ENCODE measurements around the gene NFATC2.
"Not testable (repeated sequence)": the region's sequence is repeated elsewhere in the genome, so short reads cannot be mapped to it uniquely, and the experiment has no call there.

The NFATC2 gene

GRCh38 chr20:51494241-51495110 is 48.0 kb downstream of the NFATC2 start:
- peak in 2 of 5 experiments; percentile 59 to 74 for DNase-seq

- peak in 3 of 5 experiments; percentile 33 to 45 (median 42) for DNase-seq
Measured at GRCh38 chr20:51493346-51493791, 49.1 kb downstream of the NFATC2 start.

GRCh38 chr20:51492167-51493092 is 50.1 kb downstream of the NFATC2 start:
- DNase-seq = no peak

GRCh38 chr20:51491393-51491792 is 51.1 kb downstream of the NFATC2 start:
- no peak for DNase-seq

GRCh38 chr20:51490635-51491034 is 51.9 kb downstream of the NFATC2 start:
- no peak for DNase-seq

GRCh38 chr20:51489611-51490010 is 52.9 kb downstream of the NFATC2 start:
- no peak for DNase-seq

GRCh38 chr20:51488331-51488730 is 54.2 kb downstream of the NFATC2 start:
- no peak for DNase-seq

GRCh38 chr20:51487565-51488268 is 54.8 kb downstream of the NFATC2 start:
- DNase-seq = no peak

- no peak for DNase-seq
Measured at GRCh38 chr20:51487076-51487475, 55.4 kb downstream of the NFATC2 start.

GRCh38 chr20:51486197-51487005 is 56.1 kb downstream of the NFATC2 start:
- DNase-seq = no peak

GRCh38 chr20:51484831-51485230 is 57.7 kb downstream of the NFATC2 start:
- no peak for DNase-seq

GRCh38 chr20:51484141-51484815 is 58.2 kb downstream of the NFATC2 start:
- DNase-seq = no peak

- DNase-seq = no peak
Measured at GRCh38 chr20:51482836-51483473, 59.6 kb downstream of the NFATC2 start.

- DNase-seq = peak in 4 of 5 experiments; percentile 25 to 66 (median 39)
Measured at GRCh38 chr20:51481341-51481914, 61.1 kb downstream of the NFATC2 start.

- DNase-seq = peak in 3 of 5 experiments; percentile 39 to 82 (median 67)
Measured at GRCh38 chr20:51480507-51481270, 61.8 kb downstream of the NFATC2 start.

- not testable (repeated sequence) for DNase-seq
Measured at GRCh38 chr20:51476106-51476505, 66.4 kb downstream of the NFATC2 start.

GRCh38 chr20:51473771-51474170 is 68.7 kb downstream of the NFATC2 start:
- DNase-seq = no peak

GRCh38 chr20:51473256-51473655 is 69.3 kb downstream of the NFATC2 start:
- no peak for DNase-seq

GRCh38 chr20:51470907-51471411 is 71.6 kb downstream of the NFATC2 start:
- peak in 1 of 5 experiments; percentile 73 for DNase-seq
